H1 (cell line): ENCODE results near the gene ST6GALNAC4. TPM values are rescaled to one million over a fixed set of nuclear protein-coding genes. Genes with fewer than 3 reads are reported as not detected.

ENCODE experiments used
- BACH1 ChIP-seq: IDR thresholded peaks from 2 replicates; pipeline ENCODE4 v1.6.1; 2012; ENCODE audit warnings: low read length, improper control_type of control experiment
- CBX8 ChIP-seq: fragments of 300-800, 300-1000 bp; sonication (generic); IDR thresholded peaks from 2 replicates; pipeline ENCODE4 v1.7.1; 2016; ENCODE audit warnings: low read depth, low read length, borderline replicate concordance
- GTF2F1 ChIP-seq: IDR thresholded peaks from 2 replicates; pipeline ENCODE4 v1.6.1; 2012; ENCODE audit warnings: low read depth, low read length, improper control_type of control experiment, borderline replicate concordance
- KDM1A ChIP-seq: fragments of 200-600, 300-600 bp; sonication (generic); IDR thresholded peaks from 2 replicates; pipeline ENCODE4 v1.7.1; 2016; ENCODE audit warnings: mild to moderate bottlenecking, low read length, borderline replicate concordance
- POLR2AphosphoS5 ChIP-seq: IDR thresholded peaks from 2 replicates; pipeline ENCODE4 v1.6.1; 2011; ENCODE audit warnings: low read depth, low read length
- RAD21 ChIP-seq, 2 experiments: IDR thresholded peaks in 1 of 2; conservative IDR thresholded peaks in 1 of 2; 2 replicates each; pipeline ENCODE4 v1.6.1; 2011; ENCODE audit warnings: low read depth in 2 of 2, low read length in 2 of 2, improper control_type of control experiment in 1 of 2, inconsistent platforms in 1 of 2, mild to moderate bottlenecking in 1 of 2, moderate library complexity in 1 of 2
- RBBP5 ChIP-seq: IDR thresholded peaks from 2 replicates; pipeline ENCODE4 v1.7.1; 2012; ENCODE audit warnings: low read depth, mild to moderate bottlenecking, inconsistent platforms, low read length, moderate library complexity, borderline replicate concordance
- SP2 ChIP-seq: IDR thresholded peaks from 2 replicates; pipeline ENCODE4 v1.6.1; 2012; ENCODE audit warnings: mild to moderate bottlenecking, low read length, inconsistent platforms
- YY1 ChIP-seq: IDR thresholded peaks from 2 replicates; pipeline ENCODE4 v1.6.1; 2011; ENCODE audit warnings: low read depth, mild to moderate bottlenecking, low read length
- polyA plus RNA-seq, 7 experiments: library from polyadenylated mRNA; depleted of rRNA in 3 of 7; stranded (reverse) in 5 of 7; unstranded in 2 of 7; fragments of >200 nt in 5 of 7; fragments of 200-250 nt in 2 of 7; gene quantifications; 1 replicate in 5 of 7; 2 replicates in 1 of 7; 4 replicates in 1 of 7; pipeline versions ENCODE4 v1.2.1 to v1.2.3, GENCODE V29; 2011 to 2013; ENCODE audit warnings: missing spikeins in 2 of 7, mixed read lengths in 2 of 7
- total RNA-seq: library from RNA; stranded (reverse); fragmentation: NEBNext Ultra II Directional; extraction: Animal tissue kit (Norgen Biotek cat#: 25700); gene quantifications from 2 replicates; pipeline ENCODE4 v1.2.1, GENCODE V29; 2021
- TF ChIP-seq, protein P1 (sequence below): fragments of 300-600 bp; sonication (generic); IDR thresholded peaks from 2 replicates; pipeline ENCODE4 v1.7.1; 2012; ENCODE audit warnings: low read length, moderate library complexity, mild to moderate bottlenecking, inconsistent platforms; ENCODE audit not compliant: insufficient replicate concordance

ST6GALNAC4 gene
- total and polyA plus RNA-seq, 2 of the 8 experiments (the other 6 are each of a cell fraction or from before 2014, with no cell fraction given), result 21.8 to 34.1 TPM

GRCh38 chr9:127941062-127941960, 24.5 kb upstream of the ST6GALNAC4 start (continued):
- TF ChIP-seq, protein P1, sequence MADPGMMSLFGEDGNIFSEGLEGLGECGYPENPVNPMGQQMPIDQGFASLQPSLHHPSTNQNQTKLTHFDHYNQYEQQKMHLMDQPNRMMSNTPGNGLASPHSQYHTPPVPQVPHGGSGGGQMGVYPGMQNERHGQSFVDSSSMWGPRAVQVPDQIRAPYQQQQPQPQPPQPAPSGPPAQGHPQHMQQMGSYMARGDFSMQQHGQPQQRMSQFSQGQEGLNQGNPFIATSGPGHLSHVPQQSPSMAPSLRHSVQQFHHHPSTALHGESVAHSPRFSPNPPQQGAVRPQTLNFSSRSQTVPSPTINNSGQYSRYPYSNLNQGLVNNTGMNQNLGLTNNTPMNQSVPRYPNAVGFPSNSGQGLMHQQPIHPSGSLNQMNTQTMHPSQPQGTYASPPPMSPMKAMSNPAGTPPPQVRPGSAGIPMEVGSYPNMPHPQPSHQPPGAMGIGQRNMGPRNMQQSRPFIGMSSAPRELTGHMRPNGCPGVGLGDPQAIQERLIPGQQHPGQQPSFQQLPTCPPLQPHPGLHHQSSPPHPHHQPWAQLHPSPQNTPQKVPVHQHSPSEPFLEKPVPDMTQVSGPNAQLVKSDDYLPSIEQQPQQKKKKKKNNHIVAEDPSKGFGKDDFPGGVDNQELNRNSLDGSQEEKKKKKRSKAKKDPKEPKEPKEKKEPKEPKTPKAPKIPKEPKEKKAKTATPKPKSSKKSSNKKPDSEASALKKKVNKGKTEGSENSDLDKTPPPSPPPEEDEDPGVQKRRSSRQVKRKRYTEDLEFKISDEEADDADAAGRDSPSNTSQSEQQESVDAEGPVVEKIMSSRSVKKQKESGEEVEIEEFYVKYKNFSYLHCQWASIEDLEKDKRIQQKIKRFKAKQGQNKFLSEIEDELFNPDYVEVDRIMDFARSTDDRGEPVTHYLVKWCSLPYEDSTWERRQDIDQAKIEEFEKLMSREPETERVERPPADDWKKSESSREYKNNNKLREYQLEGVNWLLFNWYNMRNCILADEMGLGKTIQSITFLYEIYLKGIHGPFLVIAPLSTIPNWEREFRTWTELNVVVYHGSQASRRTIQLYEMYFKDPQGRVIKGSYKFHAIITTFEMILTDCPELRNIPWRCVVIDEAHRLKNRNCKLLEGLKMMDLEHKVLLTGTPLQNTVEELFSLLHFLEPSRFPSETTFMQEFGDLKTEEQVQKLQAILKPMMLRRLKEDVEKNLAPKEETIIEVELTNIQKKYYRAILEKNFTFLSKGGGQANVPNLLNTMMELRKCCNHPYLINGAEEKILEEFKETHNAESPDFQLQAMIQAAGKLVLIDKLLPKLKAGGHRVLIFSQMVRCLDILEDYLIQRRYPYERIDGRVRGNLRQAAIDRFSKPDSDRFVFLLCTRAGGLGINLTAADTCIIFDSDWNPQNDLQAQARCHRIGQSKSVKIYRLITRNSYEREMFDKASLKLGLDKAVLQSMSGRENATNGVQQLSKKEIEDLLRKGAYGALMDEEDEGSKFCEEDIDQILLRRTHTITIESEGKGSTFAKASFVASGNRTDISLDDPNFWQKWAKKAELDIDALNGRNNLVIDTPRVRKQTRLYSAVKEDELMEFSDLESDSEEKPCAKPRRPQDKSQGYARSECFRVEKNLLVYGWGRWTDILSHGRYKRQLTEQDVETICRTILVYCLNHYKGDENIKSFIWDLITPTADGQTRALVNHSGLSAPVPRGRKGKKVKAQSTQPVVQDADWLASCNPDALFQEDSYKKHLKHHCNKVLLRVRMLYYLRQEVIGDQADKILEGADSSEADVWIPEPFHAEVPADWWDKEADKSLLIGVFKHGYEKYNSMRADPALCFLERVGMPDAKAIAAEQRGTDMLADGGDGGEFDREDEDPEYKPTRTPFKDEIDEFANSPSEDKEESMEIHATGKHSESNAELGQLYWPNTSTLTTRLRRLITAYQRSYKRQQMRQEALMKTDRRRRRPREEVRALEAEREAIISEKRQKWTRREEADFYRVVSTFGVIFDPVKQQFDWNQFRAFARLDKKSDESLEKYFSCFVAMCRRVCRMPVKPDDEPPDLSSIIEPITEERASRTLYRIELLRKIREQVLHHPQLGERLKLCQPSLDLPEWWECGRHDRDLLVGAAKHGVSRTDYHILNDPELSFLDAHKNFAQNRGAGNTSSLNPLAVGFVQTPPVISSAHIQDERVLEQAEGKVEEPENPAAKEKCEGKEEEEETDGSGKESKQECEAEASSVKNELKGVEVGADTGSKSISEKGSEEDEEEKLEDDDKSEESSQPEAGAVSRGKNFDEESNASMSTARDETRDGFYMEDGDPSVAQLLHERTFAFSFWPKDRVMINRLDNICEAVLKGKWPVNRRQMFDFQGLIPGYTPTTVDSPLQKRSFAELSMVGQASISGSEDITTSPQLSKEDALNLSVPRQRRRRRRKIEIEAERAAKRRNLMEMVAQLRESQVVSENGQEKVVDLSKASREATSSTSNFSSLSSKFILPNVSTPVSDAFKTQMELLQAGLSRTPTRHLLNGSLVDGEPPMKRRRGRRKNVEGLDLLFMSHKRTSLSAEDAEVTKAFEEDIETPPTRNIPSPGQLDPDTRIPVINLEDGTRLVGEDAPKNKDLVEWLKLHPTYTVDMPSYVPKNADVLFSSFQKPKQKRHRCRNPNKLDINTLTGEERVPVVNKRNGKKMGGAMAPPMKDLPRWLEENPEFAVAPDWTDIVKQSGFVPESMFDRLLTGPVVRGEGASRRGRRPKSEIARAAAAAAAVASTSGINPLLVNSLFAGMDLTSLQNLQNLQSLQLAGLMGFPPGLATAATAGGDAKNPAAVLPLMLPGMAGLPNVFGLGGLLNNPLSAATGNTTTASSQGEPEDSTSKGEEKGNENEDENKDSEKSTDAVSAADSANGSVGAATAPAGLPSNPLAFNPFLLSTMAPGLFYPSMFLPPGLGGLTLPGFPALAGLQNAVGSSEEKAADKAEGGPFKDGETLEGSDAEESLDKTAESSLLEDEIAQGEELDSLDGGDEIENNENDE, result no peak
- TF ChIP-seq RAD21 (IDR thresholded peaks at IDR 0.05 in 1 of 2, conservative IDR thresholded peaks at IDR 0.05 in 1 of 2; ENCODE audit: low read depth in 2 of 2, low read length in 2 of 2) (no peak), CBX8 (no peak), RBBP5 (no peak), KDM1A (no peak), SP2 (no peak), GTF2F1 (no peak), POLR2AphosphoS5 (no peak), BACH1 (no peak), YY1 (no peak)
